NCI-H2081 (cell line): ENCODE data around the gene CYP46A1.
"Not testable (repeated sequence)": the region's sequence is repeated elsewhere in the genome, so short reads cannot be mapped to it uniquely, and the experiment has no call there.

ENCODE experiments used
- DNase-seq, 2 experiments: peaks; one replicate each; lab custom pipeline; 2025; lab: John Stamatoyannopoulos, UW

The CYP46A1 gene

DNA sequence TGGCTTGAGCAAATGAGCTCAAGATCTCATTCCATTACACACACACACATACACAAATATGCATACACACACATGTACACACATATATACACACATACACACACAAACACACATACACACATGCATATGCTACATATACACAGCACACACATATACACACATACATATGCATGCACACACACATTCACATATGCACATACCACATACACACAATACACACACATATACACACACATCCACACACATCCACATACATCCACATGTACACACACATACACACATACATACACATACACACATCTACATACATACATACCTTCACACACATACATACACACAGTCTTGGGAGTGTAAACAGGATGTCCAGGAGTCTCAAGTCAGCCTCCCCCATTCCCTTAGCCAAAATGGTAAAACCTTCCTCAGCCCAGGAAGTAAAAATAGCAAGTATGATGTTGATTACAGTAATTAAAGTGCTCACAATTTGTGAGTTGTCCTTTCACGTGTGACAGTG, 26.4 kb upstream of the CYP46A1 start:
- DNase-seq: no peak

DNA sequence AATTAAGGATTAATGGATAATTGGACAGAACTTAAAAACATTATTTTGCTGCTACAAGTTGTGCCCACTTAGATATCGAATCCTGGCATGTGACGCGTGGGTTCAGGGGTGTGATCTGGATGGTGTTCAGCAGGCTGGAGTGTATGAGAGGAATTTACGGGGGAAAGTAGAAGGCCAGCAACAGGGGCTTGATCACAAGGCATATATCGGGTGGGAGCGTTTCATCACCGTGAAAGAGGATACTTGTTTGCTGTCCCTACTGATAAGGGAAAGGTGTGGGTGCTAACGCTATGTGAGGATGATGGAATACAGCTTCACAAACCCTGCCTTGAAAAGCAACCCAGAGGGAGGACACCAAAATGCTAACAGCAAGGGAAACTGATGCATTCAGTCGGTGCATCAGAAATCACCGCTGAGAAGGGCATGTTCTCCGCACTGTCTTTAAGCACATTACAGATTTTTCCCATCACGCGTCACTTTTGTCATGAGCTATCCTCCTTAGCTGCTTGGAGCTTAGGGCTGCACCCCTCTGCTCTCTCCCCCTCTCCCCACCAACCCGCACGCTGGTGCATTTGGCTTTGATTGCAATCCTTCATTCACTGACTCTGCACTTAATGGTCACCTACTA, 25.8 kb upstream of the CYP46A1 start:
- no peak for DNase-seq

DNA sequence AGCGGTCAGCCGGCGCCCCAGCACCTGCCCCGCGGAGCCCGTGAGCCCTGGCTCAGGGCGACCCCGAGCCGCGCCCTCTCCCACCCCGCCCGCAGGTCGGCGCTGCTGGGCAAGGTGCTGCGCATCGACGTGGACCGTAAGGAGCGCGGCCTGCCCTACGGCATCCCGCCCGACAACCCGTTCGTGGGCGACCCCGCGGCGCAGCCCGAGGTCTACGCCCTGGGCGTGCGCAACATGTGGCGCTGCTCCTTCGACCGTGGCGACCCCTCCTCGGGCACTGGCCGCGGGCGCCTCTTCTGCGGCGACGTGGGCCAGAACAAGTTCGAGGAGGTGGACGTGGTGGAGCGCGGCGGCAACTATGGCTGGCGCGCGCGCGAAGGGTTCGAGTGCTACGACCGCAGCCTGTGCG, 24.8 kb upstream of the CYP46A1 start:
- no peak for DNase-seq

DNA sequence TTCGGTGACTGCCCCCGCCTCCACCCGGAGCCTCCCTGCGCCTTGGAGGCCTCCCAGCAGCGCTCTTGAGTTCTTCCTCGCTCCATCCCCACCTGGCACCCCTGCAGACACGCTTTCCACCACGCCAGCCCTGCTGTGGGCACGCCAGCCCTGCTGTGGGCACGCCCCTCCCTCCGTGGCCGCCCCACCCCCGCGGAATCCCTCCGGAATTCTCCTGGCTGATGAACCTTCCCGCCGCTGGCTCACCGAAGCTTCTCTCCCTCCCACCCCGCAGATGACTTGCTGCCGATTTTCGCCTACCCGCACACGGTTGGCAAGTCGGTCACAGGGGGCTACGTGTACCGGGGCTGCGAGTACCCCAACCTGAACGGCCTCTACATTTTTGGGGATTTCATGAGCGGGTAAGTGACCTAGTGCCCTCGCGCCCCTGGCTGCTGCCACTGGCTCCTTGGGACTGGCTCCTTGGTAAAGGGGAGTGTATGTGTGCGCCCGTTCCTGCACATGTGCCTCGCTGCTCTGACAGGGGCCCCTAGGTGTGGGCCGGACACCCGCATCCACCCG, 24.0 kb upstream of the CYP46A1 start:
- no peak for DNase-seq

DNA sequence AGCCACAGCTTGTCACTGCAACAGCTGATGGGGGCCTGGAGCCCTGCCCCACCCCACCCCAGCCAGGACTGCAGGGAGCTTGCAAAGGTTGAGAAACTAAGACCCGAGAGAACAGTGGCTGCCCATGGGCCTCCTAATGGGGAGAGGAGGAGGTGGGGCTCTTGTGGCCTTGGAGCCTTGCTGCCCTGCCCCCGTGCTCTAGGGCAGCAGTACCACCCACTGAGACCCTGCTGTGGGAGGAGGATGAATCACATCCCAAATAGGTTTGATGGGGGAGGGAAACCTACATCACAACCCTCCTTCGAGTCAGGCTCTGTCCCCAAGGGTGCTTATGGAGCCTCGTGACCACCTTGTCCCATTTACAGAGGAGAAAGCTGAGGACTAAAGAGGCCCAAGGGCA, 23.3 kb upstream of the CYP46A1 start:
- DNase-seq: no peak

DNA sequence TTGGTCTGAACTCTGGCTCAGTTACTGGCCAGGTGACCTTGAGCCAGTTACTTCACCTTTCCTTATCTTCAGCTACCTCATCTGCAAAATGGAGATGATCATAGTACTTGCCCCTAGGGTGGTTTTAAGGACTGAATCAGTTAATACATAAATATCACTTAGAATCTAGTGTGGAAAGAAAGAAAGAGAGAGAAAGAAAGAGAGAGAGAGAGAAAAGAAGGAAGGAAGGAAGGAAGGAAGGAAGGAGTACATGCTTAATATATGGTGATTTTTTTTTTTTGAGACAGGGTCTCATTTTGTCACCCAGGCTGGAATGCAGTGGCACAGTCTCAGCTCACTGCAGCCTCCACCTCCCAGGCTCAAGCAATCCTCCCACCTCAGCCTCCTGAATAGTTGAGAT, 22.9 kb upstream of the CYP46A1 start:
- DNase-seq: not testable (repeated sequence)

DNA sequence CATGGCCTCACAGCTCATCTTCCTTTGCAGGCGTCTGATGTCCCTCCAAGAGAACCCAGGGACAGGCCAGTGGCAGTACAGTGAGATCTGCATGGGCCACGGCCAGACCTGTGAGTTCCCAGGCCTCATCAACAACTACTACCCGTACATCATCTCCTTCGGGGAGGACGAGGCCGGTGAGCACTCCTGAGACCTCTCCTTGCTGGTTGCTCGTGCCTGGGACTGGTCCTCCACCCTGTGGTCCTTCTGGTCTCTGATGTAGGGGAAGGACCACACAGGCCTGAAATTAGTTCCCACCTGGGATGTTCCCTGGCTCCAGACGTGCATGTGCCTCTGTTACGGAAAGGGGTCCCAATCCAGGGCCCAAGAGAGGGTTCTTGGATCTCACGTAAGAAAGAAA, 21.3 kb upstream of the CYP46A1 start:
- DNase-seq: no peak

DNA sequence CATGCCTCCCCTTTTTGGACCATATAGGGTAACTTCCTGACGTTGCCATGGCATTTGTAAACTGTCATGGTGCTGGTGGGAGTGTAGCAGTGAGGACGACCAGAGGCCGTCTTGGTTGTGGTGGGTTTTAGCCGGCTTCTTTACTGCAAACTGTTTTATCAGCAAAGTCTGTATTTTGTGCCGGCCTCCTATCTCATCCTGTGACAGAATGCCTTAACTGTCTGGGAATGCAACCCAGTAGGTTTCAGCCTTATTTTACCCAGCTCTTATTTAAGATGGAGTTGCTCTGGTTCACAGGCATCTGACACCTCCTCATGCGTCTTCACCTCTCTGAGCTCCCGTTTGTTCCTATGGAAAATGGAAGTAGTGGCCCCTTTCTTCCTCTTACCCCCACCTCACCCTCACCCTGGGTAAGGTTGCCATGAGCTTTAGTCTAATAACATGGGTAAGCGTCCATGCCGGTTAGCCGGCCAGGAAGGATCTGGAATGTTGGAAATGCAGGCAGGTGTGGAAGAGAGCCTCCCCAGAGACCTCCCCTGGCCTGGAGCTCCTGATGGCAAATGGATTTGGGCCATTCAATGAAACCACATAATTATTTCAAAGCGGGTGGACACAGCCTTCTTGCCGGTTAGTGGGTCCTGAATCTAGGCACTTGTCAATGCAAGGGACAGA, 20.6 kb upstream of the CYP46A1 start:
- no peak for DNase-seq

DNA sequence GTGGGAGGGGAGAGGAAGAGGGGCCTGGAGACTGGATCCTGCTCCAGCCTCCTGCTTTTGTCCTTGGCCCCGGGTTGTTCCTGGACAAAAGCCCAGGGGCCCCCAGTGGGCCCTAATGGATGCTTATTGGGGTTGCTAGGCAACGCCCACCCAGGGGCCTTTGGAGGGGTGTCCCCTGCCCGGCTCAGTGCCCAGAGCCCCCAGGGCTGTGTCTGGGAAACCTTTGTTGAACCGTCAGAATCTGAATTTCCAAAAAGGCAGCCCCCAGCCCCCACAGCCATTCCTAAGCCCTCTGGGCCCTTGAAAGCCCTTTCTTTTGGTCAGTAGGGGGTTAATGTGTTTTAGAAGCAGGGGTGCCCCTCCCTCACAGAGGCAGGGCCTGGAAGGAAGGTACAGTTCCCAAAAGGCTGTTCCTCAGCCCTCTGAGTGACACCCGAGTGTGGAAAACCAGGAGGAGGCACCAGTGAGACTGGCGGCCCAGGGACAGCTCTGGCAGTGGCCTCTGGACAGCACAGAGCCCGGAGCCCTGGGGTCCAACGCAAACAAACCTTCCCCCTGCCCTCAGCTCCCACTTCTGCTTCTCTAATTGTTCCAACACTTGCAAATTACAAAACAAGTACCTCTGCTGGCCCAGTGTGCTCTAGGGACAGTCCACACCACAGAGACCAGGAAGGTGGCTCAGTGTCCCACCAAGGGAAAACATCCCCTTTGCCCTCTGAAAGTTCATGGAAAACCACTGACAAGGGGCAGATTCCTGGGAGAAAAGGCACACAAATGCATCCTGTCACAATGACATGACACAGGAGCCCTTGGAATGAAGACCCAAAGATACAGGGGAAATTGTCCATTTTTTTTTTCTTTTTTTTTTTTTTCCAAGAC, 19.8 kb upstream of the CYP46A1 start:
- DNase-seq: peak; percentile 69 to 70

DNA sequence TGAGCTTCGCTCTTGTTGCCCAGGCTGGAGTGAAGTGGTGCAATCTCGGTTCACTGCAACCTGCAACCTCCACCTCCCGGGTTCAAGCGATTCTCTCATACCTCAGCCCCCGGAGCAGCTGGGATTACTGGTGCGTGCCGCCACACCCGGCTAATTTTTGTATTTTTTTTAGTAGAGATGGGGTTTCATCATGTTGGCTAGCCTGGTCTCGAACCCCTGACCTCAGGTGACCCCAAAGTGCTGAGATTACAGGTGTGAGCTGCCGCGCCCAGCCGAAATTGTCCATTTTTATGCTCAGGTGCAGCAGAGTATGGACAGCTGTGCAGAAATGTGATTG, 19.2 kb upstream of the CYP46A1 start:
- no peak for DNase-seq

DNA sequence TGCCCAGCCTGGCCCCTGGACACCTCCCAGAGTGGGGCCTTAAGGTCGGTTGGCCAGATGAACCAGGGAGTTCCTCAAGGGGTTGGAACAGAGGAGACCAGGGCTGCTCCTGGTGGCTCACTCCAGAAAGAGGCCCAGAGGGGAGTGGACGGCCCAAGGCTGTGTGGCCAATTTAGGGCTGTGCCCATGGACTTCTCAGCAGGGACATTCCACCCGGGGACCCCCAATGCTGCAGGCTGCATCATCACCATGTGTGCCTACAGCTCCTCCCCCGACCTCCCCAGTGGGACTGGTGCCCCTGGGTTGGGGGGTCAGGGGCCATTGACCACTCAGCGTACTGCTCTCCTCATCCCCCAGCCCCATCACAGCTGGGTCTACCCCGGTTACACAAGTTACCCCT, 17.6 kb upstream of the CYP46A1 start:
- DNase-seq: no peak

DNA sequence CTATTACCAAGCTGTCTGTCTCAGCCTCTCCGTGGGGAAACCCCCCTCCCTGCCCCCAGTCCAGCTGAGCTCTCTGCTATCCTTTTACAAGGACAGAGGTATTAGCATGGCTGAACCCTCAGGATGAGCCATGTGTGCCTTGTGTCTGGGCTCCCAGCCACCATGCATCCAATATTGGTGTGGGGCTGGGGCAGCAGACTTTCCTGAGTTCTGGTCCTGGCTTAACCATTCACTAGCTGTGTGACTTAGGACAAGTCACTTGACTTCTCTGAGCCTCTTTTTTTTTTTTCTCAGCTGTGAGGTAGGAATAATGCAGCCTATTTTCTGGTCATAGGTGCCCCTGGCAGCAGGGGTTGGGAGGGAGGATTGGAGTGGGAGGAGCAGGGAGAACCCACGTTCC, 17.1 kb upstream of the CYP46A1 start:
- DNase-seq: no peak

DNA sequence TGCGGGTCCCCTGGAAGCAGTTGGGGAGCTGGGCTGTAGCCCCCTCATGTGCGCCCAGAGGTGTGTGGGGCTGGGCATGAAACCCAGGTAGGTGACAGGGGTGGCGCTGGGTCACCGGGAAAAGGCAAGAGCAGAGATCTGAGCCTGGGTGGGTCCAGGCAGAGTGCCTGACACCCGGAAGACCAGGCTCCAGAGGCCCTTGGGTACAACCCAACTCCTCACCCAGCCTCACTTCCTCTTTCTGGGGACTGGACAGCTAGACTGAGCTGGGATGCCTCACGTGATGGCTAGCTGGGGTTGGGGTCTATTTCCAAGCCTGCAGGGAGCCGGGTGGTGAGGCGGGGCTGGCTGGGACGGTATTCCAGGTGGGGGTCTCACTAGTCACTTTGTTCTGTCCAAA, 16.3 kb upstream of the CYP46A1 start:
- no peak for DNase-seq

DNA sequence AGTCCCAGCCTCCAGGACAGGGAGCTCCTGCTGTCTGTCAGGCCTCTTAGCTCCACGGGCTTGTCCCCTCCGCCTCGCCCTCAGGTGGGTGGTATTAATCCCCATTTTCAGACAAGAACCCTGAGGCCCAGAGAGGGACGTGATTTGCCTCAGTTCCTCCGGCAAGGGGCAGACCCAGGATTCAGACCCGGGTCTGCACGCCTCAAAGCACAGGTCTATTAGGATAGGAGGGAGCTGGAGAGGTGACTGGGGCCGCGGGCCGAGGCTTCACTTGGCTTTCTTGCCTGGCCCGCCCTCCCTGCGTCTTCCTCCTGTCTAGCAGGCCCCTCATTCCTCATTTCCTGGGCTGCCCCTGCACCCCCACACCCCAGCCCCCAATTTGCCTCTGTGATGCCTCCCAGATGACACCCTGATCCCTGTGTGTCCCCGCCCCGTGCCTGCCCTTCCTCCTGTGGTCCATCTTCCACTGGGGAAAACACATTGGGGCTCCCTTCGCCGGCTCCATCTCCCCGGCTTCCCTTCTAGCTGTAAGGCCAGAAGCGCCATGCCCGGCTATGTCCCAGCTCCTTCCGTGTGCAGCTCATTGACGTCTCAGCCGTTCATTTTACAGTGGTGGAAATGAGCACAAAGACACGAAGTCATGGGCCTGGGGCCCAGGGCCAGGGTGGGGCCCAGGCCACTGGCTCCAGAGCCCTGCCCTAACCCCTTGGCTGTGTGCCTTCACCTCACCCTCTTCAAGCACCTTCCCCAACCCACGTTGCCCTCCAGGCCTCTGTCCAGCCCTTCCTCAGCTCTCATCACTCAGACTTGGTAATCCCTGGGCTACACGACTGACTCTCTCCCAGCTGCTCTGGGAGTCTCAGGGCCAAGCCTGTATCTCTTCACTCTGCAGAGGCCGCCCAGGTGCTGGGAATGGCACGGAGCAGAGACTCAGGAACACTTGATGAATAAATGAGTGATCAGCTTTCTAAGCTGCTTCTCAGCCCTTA, 15.5 kb upstream of the CYP46A1 start:
- no peak for DNase-seq

DNA sequence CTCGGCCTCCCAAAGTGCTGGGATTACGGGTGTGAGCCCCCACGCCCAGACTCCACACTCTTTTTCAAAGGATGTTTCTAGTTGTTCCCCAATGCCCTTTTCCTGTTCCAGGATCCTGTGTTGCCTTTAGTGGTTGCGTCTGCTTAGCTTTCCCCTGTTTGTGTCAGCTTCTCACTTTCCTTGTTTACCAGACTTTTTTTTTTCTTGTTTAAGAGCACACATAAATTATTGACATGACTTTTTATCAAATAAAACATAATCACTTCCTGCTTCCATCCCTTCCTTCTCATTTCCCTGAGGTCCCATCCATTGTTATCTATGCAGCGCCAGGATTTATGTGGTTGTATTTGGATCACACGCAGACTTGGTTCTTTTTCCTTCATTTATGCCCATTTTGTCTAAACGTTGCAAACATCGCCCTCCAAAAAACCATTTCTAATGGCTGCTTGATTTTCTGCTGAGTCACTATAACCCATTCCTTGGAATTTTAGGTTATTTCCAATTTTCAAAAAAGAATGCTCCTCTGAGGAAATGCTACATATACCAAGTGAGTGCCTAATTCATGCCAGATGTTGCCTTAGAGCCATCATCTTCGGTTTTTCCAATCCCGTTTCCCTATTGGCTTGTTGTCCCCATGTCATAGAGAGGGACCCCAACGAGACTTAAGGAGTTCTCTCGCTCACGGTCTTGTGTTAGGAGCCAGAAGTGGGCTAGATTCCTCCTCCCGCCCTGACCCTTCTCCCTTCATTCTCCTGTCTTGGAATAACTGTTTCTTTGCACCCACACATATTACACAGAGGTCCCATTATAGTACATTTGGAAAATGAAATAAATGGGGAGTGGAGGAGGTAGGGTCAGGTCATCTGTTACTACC, 13.5 kb upstream of the CYP46A1 start:
- no peak for DNase-seq

DNA sequence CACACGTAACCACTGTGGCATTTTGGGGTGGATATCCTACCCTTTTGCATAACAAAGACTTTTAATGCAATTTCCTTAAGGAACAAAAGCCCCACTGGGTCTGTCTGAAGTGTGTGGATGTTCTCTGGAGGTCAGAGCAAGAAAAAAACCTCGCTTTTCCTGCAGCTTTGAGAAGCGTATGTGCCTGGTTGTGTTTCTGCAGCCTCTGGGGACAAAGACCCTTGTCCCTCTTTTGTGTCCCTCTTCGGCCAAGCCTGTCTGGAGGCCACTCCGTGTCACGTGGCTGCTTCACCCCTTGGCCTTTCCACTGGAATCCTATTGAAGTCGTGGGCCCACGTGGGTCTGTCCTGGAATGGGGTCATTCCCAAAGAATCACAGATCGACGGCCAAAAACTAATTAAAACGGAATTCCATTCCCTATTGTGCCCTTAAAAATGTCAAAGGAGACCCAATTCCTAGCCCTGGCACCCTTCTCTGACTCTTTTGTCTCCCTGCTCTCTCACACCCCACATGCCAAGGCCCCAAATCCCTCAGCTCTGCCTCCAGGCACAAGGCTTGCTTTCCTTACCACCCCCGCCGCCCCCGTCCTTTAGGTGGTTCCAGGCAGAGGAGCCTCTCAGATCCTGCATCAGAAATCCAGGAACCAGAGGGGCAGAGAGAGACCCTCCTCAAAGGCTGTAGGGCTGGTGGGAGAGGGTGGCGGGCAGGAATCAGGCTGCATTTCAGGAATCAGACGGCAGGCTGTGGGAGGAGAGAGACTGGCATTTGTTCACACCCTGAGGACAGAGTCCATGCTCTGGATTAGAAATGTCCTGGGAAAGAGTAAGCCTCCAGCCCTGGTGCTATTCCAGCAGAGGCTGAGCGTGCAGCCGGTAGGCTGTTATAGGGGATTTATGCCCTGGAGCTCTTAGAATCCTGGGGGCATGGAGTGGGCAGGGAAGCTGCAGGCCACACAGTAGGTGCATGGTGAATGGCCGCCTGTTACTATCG, 12.6 kb upstream of the CYP46A1 start:
- DNase-seq: no peak

DNA sequence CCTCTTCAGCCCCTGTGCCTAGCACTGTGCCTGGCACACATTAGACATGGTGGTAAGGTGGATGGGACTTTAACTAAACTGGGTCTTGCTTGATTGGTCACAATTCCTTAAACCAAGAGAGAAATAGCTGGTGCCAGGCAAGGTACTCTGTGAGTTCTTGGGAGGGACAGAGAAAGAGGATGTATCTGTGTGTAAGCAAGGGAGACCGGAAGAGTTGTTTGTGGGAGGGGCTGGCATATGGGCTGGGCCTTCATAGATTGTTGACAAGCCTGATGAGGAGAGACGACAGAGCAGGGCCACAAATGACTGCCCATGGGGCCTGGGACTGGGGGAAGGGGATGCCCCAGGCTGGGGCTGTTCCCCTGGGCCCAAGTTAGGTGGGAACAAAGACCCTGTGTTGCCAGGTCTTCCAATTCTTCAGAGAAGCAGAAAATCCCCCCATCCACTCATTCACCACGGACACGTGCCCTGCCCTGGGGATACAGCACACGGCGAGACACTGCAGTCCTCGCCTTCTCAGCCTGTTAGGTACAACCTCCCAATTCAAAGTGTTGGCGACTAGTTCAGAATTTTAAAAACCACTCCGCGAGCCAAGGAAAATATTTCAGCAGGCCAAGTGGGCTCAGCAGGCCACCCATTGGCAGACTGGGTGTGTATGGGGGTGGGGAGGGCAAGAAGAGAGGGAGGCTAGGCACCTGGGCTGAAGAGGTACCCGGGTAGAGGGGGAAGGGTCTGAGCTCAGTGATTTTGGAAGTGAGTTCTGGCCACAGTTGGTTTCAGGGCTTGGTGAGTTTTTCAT, 11.4 kb upstream of the CYP46A1 start:
- DNase-seq: no peak

DNA sequence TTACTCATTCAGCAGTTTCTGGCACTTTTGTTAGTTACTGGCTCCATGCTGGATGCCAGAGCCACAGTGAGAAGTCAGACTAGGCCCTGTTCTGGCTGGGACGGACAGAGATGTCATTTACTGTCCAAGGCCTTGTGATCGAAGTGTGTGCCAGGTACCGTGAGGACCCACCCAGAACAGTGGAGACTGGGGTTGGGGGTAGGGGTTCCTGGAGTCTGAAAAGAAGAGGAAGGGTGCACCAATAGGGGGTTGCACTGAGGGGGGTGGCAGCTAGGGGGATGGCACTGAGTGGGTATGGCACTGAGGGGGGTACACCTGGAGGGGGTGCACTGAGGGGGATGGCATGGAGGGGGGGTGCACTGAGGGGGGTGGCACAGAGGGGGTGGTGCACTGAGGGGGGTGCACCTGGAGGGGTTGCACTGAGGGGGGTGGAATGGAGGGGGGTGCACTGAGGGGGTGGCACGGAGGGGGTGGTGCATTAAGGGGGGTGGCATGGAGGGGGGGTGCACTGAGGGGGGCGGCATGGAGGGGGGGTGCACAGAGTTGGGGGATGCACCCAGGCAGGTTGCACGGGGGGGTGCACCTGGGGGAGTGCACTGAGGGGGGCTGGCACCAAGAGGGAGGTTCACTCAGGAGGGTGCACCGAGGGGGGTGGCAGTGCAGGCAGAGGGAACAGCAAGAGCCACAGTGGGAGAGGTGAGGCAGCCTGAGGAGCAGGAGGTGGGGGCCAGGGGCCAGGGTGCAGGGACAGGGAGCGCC, 10.6 kb upstream of the CYP46A1 start:
- DNase-seq: no peak
